Thyroid gland (tissue), 4 donors: ENCODE results near the gene ADCYAP1R1. TPM values are rescaled to one million over a fixed set of nuclear protein-coding genes. Genes with fewer than 3 reads are reported as not detected.

ENCODE experiments used
- DNase-seq, 2 donors: peaks; one replicate each; pipeline ENCODE4 v3.0.0-alpha.2; 2019
- H3K27ac ChIP-seq, 3 donors: fragments of 200-600 bp; sonication (generic); 1 replicate in 2 of 3; 2 replicates in 1 of 3; pipeline ENCODE4 v1.5.1; 2016 to 2019; ENCODE audit warnings: mild to moderate bottlenecking in 1 of 3, moderate library complexity in 1 of 3
- H3K27me3 ChIP-seq: fragments of 200-600 bp; sonication (generic); one replicate; pipeline ENCODE4 v1.5.1; 2019
- H3K36me3 ChIP-seq, 2 donors: fragments of 200-600 bp; sonication (generic); one replicate each; pipeline ENCODE4 v1.5.1; 2016 to 2019
- H3K4me1 ChIP-seq, 2 donors: fragments of 200-600 bp; sonication (generic); one replicate each; pipeline ENCODE4 v1.5.1; 2017 to 2019
- H3K4me3 ChIP-seq, 3 donors: fragments of 200-600 bp; sonication (generic); replicated peaks in 1 of 3; 1 replicate in 2 of 3; 2 replicates in 1 of 3; pipeline ENCODE4 v1.5.1; 2016; ENCODE audit warnings: mild to moderate bottlenecking in 1 of 3
- H3K9me3 ChIP-seq: fragments of 200-600 bp; sonication (generic); one replicate; pipeline ENCODE4 v1.5.1; 2017
- CTCF ChIP-seq, 6 experiments: fragments of 200-600 bp in 3 of 6; fragments of 450-650 bp in 3 of 6; sonication (generic) in 3 of 6; IDR thresholded peaks; one replicate each; pipeline ENCODE4 v1.5.1; 2016 to 2019; ENCODE audit warnings: antibody characterized with exemption in 6 of 6, mild to moderate bottlenecking in 2 of 6, inconsistent platforms in 1 of 6, moderate library complexity in 1 of 6
- POLR2A ChIP-seq, 2 donors: fragments of 450-650 bp; IDR thresholded peaks; one replicate each; pipeline ENCODE4 v1.6.1; 2017; ENCODE audit warnings: antibody characterized with exemption in 2 of 2, mild to moderate bottlenecking in 2 of 2, moderate library complexity in 1 of 2
- WGBS, 2 donors: methylation state at CpG; one replicate each; pipeline ENCODE4 v1.1.5; 2017; 5-methylcytosine and 5-hydroxymethylcytosine counted together
- intact Hi-C: fragments of 100-400 bp; cut with DNase I; formaldehyde crosslinking; loops from one replicate; pipeline ENCODE4 v1.15.1; 2023
- total RNA-seq, 4 donors: library from RNA; depleted of rRNA; stranded (reverse); fragments of >200 nt; gene quantifications; one replicate each; pipeline ENCODE4 v1.2.3, GENCODE V29; 2016

ADCYAP1R1 gene
- total RNA-seq, 4 donors from 2014 or later, result 0.27 to 4.6 (median 2.5) TPM

- no peak for DNase-seq
- Histone ChIP-seq H3K27me3 (no peaks in the 10 kb centered on the region), H3K27ac (no peak overlapping the region), H3K4me1 (no peaks in the 10 kb centered on the region), H3K36me3 (no peaks in the 10 kb centered on the region), H3K4me3 (no peak overlapping the region), H3K9me3 (no peaks in the 10 kb centered on the region)
- WGBS, 2 donors, result 79 to 89% methylated on average over 5 of the region's 5 CpGs
- TF ChIP-seq CTCF (IDR thresholded peaks at IDR 0.05) (no peak), POLR2A (IDR thresholded peaks at IDR 0.05) (no peak)
- intact Hi-C loops, result no loop called here
These were observed 18.3 kb upstream of the ADCYAP1R1 start for GRCh38 chr7:31033674-31034300.

- H3K36me3 ChIP-seq, result no peaks in the 10 kb centered on the region
- H3K4me1 ChIP-seq, result no peaks in the 10 kb centered on the region
- 74 to 76% methylated on average over 3 of the region's 3 CpGs for WGBS, 2 donors
- intact Hi-C loops, result no loop called here
- TF ChIP-seq POLR2A (IDR thresholded peaks at IDR 0.05) (no peak), CTCF (IDR thresholded peaks at IDR 0.05) (no peak)
- no peak overlapping the region for H3K4me3 ChIP-seq
- H3K9me3 ChIP-seq, result no peaks in the 10 kb centered on the region
- H3K27me3 ChIP-seq, result no peaks in the 10 kb centered on the region
- H3K27ac ChIP-seq, result no peak overlapping the region
- no peak for DNase-seq
These were observed 15.2 kb upstream of the ADCYAP1R1 start for GRCh38 chr7:31036924-31037323.

GRCh38 chr7:31043051-31043471 is 9.0 kb upstream of the ADCYAP1R1 start:
- 22 to 34% methylated on average over 8 to 9 of the region's 9 CpGs for WGBS, 2 donors
- Histone ChIP-seq H3K36me3 (no peaks in the 10 kb centered on the region), H3K27ac (no peak overlapping the region), H3K4me1 (no peaks in the 10 kb centered on the region), H3K9me3 (no peaks in the 10 kb centered on the region), H3K4me3 (no peak overlapping the region), H3K27me3 (no peaks in the 10 kb centered on the region)
- intact Hi-C loops, result no loop called here
- TF ChIP-seq POLR2A (IDR thresholded peaks at IDR 0.05), result no peak
- TF ChIP-seq CTCF (IDR thresholded peaks at IDR 0.05), result no peak
- DNase-seq, result no peak

GRCh38 chr7:31044529-31044928 is 7.6 kb upstream of the ADCYAP1R1 start:
- H3K4me3 ChIP-seq, result no peak overlapping the region
- WGBS, 2 donors, result 66 to 67% methylated on average over 5 of the region's 5 CpGs
- intact Hi-C loops, result no loop called here
- no peaks in the 10 kb centered on the region for H3K4me1 ChIP-seq
- no peaks in the 10 kb centered on the region for H3K36me3 ChIP-seq
- TF ChIP-seq POLR2A (IDR thresholded peaks at IDR 0.05), result no peak
- TF ChIP-seq CTCF (IDR thresholded peaks at IDR 0.05), result no peak
- DNase-seq, result no peak
- no peaks in the 10 kb centered on the region for H3K9me3 ChIP-seq
- no peak overlapping the region for H3K27ac ChIP-seq
- no peaks in the 10 kb centered on the region for H3K27me3 ChIP-seq

GRCh38 chr7:31046723-31047122 is 5.4 kb upstream of the ADCYAP1R1 start:
- TF ChIP-seq CTCF (IDR thresholded peaks at IDR 0.05), result no peak
- TF ChIP-seq POLR2A (IDR thresholded peaks at IDR 0.05), result no peak
- H3K27ac ChIP-seq, result no peak overlapping the region
- DNase-seq, result no peak
- no peaks in the 10 kb centered on the region for H3K27me3 ChIP-seq
- H3K4me1 ChIP-seq, result no peaks in the 10 kb centered on the region
- H3K4me3 ChIP-seq, result no peak overlapping the region
- intact Hi-C loops, result no loop called here
- no peaks in the 10 kb centered on the region for H3K9me3 ChIP-seq
- H3K36me3 ChIP-seq, result no peaks in the 10 kb centered on the region
- WGBS, 2 donors, result 88 to 96% methylated on average over 5 of the region's 5 CpGs
